K562 (cell line): Measurements from ENCODE around the gene INTS4. TPM values are rescaled to one million over a fixed set of nuclear protein-coding genes. Genes with fewer than 3 reads are reported as not detected.
"Not testable (repeated sequence)": the region's sequence is repeated elsewhere in the genome, so short reads cannot be mapped to it uniquely, and the experiment has no call there.

ENCODE experiments used
- ATAC-seq: fragments of 200-7000 bp; cut with Tn5 transposase; 3 replicates; pipeline ENCODE4 v1.9.1; 2020; ENCODE audit warnings: moderate library complexity
- BruUV-seq: library from RNA; stranded (reverse); fragments of 400-500 nt; replicated peaks from 2 replicates; lab custom pipeline; 2021; lab: Mats Ljungman, UMichigan
- CTCF ChIA-PET: fragments of 300-600 bp; formaldehyde crosslinking; extraction: SDS; loops from one replicate; lab custom pipeline; 2021; ENCODE audit warnings: low intra/inter-chr PET ratio; lab: Yijun Ruan, JAX
- POLR2A ChIA-PET: fragments of 300-600, 350-650 bp; sonication (Branson Sonifier 250); formaldehyde crosslinking; extraction: SDS; loops from one replicate; lab custom pipeline; 2021; ENCODE audit warnings: antibody characterized with exemption, inconsistent platforms; lab: Yijun Ruan, JAX
- DNase-seq, 4 experiments: peaks; one replicate each; pipeline versions ENCODE4 v3.0.0 to v3.0.0-alpha.2; 2011 to 2018; ENCODE audit warnings: low spot score in 3 of 4, mixed read lengths in 3 of 4; ENCODE audit errors: extremely low read depth in 1 of 4
- FAIRE-seq: peaks from 2 replicates; lab custom pipeline; 2011; peaks lifted over from hg19 to GRCh38; lab: Jason Lieb, UNC
- H2AFZ ChIP-seq: 2 replicates; pipeline ENCODE4 v1.6.0; 2011; ENCODE audit warnings: low read depth, low read length, control low read depth, inconsistent platforms
- H3K27ac ChIP-seq: fragments of 200-600 bp; 3 replicates; pipeline ENCODE4 v1.8.0; 2011; ENCODE audit warnings: low read depth, mild to moderate bottlenecking, control low read depth, inconsistent platforms, low read length, moderate library complexity, mixed read lengths; ENCODE audit errors: extremely low read depth
- H3K27me3 ChIP-seq, 2 experiments: fragments of 300-600 bp in 1 of 2; 2 replicates in 1 of 2; 3 replicates in 1 of 2; pipeline versions ENCODE4 v1.6.0 to v1.8.0; 2011; ENCODE audit warnings: inconsistent platforms in 2 of 2, low read length in 2 of 2, mild to moderate bottlenecking in 1 of 2, mixed read lengths in 1 of 2, moderate library complexity in 1 of 2; ENCODE audit not compliant: control insufficient read depth in 2 of 2, insufficient read depth in 2 of 2
- H3K36me3 ChIP-seq: fragments of 300-600 bp; 3 replicates; pipeline ENCODE4 v1.8.0; 2011; ENCODE audit warnings: mild to moderate bottlenecking, low read length, inconsistent platforms; ENCODE audit not compliant: control insufficient read depth, insufficient read depth
- H3K4me1 ChIP-seq, 2 experiments: fragments of 200-600 bp in 1 of 2; replicated peaks in 1 of 2; 2 replicates in 1 of 2; 3 replicates in 1 of 2; pipeline versions ENCODE4 v1.5.1 to v1.8.0; 2011; ENCODE audit warnings: inconsistent platforms in 2 of 2, low read length in 2 of 2, mild to moderate bottlenecking in 1 of 2, mixed read lengths in 1 of 2, moderate library complexity in 1 of 2; ENCODE audit not compliant: control insufficient read depth in 2 of 2, insufficient read depth in 2 of 2
- H3K4me2 ChIP-seq: 2 replicates; pipeline ENCODE4 v1.6.1; 2011; ENCODE audit warnings: low read length, control low read depth, inconsistent platforms, mixed read lengths; ENCODE audit not compliant: insufficient read depth
- H3K4me3 ChIP-seq: fragments of 200-600 bp; sonication (generic), shearing (Covaris generic); 2 replicates; pipeline ENCODE4 v1.5.1; 2016; ENCODE audit warnings: control low read depth, inconsistent platforms
- H3K79me2 ChIP-seq: fragments of 200-600 bp; 3 replicates; pipeline ENCODE4 v1.8.0; 2011; ENCODE audit warnings: low read length, inconsistent platforms; ENCODE audit not compliant: control insufficient read depth, insufficient read depth
- H3K9ac ChIP-seq, 2 experiments: 2 replicates each; pipeline versions ENCODE4 v1.6.0 to v1.6.1; 2011; ENCODE audit warnings: low read depth in 2 of 2, low read length in 2 of 2, control low read depth in 1 of 2, inconsistent platforms in 1 of 2, mild to moderate bottlenecking in 1 of 2, mixed read lengths in 1 of 2; ENCODE audit not compliant: insufficient read depth in 1 of 2
- H3K9me1 ChIP-seq: one replicate; pipeline ENCODE4 v1.6.0; 2011; ENCODE audit warnings: inconsistent platforms, mild to moderate bottlenecking, low read length, moderate library complexity; ENCODE audit not compliant: control insufficient read depth, insufficient read depth
- H3K9me3 ChIP-seq: replicated peaks from 2 replicates; pipeline ENCODE4 v1.5.1; 2011; ENCODE audit warnings: low read depth, low read length, inconsistent platforms; ENCODE audit not compliant: control insufficient read depth, insufficient read depth
- H4K20me1 ChIP-seq: replicated peaks from 2 replicates; pipeline ENCODE4 v1.6.1; 2011; ENCODE audit warnings: low read length, inconsistent platforms, mixed read lengths; ENCODE audit not compliant: control insufficient read depth, insufficient read depth
- ARID1B ChIP-seq: fragments of 450-650 bp; IDR thresholded peaks from 2 replicates; pipeline ENCODE4 v1.6.1; 2016; ENCODE audit warnings: antibody characterized with exemption, mild to moderate bottlenecking, inconsistent platforms
- CREM ChIP-seq: IDR thresholded peaks from 2 replicates; pipeline ENCODE4 v1.6.1; 2014; ENCODE audit warnings: antibody characterized with exemption, low read depth
- EP300 ChIP-seq: IDR thresholded peaks from 2 replicates; pipeline ENCODE4 v1.6.1; 2012; ENCODE audit warnings: low read length, improper control_type of control experiment
- SMARCA4 ChIP-seq: fragments of 450-650 bp; IDR thresholded peaks from 2 replicates; pipeline ENCODE4 v1.6.1; 2016
- ZNF121 ChIP-seq: sonication (generic); formaldehyde crosslinking; conservative IDR thresholded peaks from 2 replicates; pipeline ENCODE4 v1.8.0; 2022; ENCODE audit warnings: missing genetic modification reagents
- ZNF431 ChIP-seq: sonication (generic); formaldehyde crosslinking; IDR thresholded peaks from 2 replicates; pipeline ENCODE4 v1.8.0; 2022; ENCODE audit warnings: mild to moderate bottlenecking, missing genetic modification reagents
- WGBS: fragments of 100-300 bp; shearing (Covaris generic); methylation state at CpG from one replicate; pipeline ENCODE4 v1.1.6; 2016; ENCODE audit warnings: low coverage, mixed read lengths; ENCODE audit not compliant: insufficient coverage; ENCODE audit errors: missing lambda C conversion rate; 5-methylcytosine and 5-hydroxymethylcytosine counted together
- in situ Hi-C: fragments of 300-500 bp; cut with MboI; formaldehyde crosslinking; loops from 4 replicates; pipeline ENCODE4 v1.15.0; 2018; ENCODE audit warnings: inconsistent platforms, mixed read lengths
- intact Hi-C: fragments of 100-400 bp; cut with micrococcal nuclease; formaldehyde crosslinking; loops from 2 replicates; pipeline ENCODE4 v1.14.2; 2022
- polyA plus RNA-seq, 8 experiments: library from polyadenylated mRNA; depleted of rRNA in 4 of 8; stranded (reverse) in 5 of 8; unstranded in 3 of 8; fragments of >200 nt; fragmentation: Nextera tagmentation in 2 of 8; fragmentation: Illumina TruSeq in 1 of 8; extraction: Ambion mirVana in 2 of 8; extraction: Trizol in 1 of 8; gene quantifications; 2 replicates each; pipeline versions ENCODE4 v1.2.1 to v1.2.3, GENCODE V29; 2011 to 2014; ENCODE audit warnings: inconsistent platforms in 1 of 8, missing spikeins in 1 of 8
- total RNA-seq, 7 experiments: library from RNA; depleted of rRNA in 6 of 7; stranded (reverse); fragments of >200 nt in 6 of 7; fragmentation: Illumina TruSeq in 2 of 7; extraction: Trizol in 2 of 7; gene quantifications; 2 replicates each; pipeline versions ENCODE4 v1.2.1 to v1.2.3, GENCODE V29; 2011 to 2021; ENCODE audit warnings: low replicate concordance in 1 of 7

Gene INTS4
- total and polyA plus RNA-seq, 9 of the 15 experiments (the other 6 are each of a cell fraction or from before 2014, with no cell fraction given) = 28.4 to 53.4 (median 44.5) TPM

DNA sequence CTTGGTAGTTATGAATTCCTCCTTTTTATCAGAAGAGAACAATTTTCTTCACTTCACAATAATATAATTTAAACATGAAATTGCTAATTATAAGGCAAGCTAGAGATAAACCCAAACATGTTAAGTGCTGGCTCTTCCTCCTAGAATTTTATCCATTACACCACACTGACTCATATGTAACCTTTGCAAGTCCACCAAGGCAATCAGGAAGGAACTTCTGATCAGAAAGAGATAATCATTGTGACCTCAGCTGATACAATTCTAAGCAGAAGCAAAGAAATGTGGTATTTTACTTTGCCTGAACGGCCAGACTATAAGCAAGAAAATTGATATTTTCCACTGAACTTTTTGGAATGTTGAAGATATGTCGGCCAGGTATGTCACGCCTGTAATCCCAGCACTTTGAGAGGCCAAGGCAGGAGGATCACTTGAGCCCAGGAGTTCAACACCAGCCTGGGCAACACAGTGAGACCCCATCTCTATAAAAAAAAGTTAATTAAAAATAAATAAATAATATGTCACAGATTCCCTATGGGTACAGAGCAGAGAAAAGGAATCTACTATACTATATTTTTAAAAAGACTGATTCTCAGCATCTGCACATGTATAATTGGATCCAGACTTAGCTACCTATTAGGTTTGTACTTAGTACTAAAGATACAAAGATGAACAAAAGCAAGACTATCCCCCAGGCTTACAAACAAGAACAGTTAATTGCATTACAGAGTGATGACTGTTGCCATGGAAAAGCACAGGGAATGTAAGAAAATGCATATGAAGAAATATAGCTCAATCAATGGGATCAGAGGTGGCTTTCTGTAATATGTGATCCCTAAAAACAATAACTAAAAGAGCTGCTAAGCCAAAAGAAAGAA lies 63.9 kb downstream of the INTS4 start (continued):
- TF ChIP-seq ARID1B (peak; percentile 67), ZNF431 (CRISPR knock-in tag) (peak; percentile 62), CREM (0 out of 2 replicates have a peak, but pooled peaks have one; percentile 30), SMARCA4 (peak; percentile 78), ZNF121 (CRISPR knock-in tag) (peak; percentile 69), EP300 (0 out of 2 replicates have a peak, but pooled peaks have one; percentile 26)

DNA sequence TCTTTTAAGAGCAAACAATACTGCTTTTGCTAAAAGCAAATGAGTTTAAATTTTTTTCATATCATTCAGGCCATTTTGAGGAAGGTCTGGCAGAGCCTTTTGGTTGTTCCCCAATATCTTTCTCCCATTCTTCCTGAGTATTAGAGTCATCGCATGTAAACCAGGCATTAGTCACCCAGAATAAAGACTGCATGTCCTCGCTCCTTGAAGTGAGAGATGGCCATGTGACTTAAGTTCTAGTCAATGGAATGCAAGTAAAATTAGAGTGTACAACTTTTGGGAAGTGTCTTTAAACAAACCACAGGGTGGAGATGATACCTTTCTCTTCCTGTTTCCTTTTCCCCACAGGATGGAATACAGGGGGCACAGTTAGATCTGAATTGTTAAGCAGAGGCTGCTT lies 76.8 kb downstream of the INTS4 start:
- H3K9me1 ChIP-seq, ATAC-seq, H3K4me1 ChIP-seq, H3K79me2 ChIP-seq, DNase-seq, H3K27me3 ChIP-seq, H3K9me3 ChIP-seq, BruUV-seq, H3K4me2 ChIP-seq, H3K4me3 ChIP-seq, H2AFZ ChIP-seq, H3K9ac ChIP-seq, in situ Hi-C loops, FAIRE-seq, CTCF ChIA-PET, intact Hi-C loops, H3K27ac ChIP-seq, H4K20me1 ChIP-seq: not testable (repeated sequence)
- POLR2A ChIA-PET = interaction anchor here (0.6 kb wide), 1 partner anchor 40 kb away, joined by 3 read pairs; no protein-coding TSS in a partner anchor
- no CpG with 5 or more reads among the region's 2 CpGs for WGBS
- H3K36me3 ChIP-seq = peaks cover 13% of the 10 kb centered on the region; the same call in 1 of the 3 replicates
